NCI-H146 treated with DMSO at 0.1 percent for 48 hours (cell line): ENCODE data around the gene CBX8.
"Not testable (repeated sequence)": the region's sequence is repeated elsewhere in the genome, so short reads cannot be mapped to it uniquely, and the experiment has no call there.

Experiments
- DNase-seq: peaks from one replicate; lab custom pipeline; 2025; ENCODE audit not compliant: unreplicated experiment; lab: John Stamatoyannopoulos, UW

Gene CBX8

GRCh38 chr17:79781736-79782575 lies 14.9 kb downstream of the CBX8 start:
- DNase-seq = no peak

- DNase-seq = no peak
Measured at GRCh38 chr17:79781012-79781650, 15.7 kb downstream of the CBX8 start.

GRCh38 chr17:79779661-79780365 lies 17.1 kb downstream of the CBX8 start:
- no peak for DNase-seq

- no peak for DNase-seq
Measured at GRCh38 chr17:79779084-79779529, 17.8 kb downstream of the CBX8 start.

- DNase-seq = peak; percentile 38
Measured at GRCh38 chr17:79778504-79779083, 18.3 kb downstream of the CBX8 start.

- DNase-seq = peak; percentile 30
Measured at GRCh38 chr17:79777894-79778503, 18.9 kb downstream of the CBX8 start, which contains the start of gene CBX2. CBX2 (plus strand) TSS chr17:79778148; CDS start chr17:79778236, 88 bp downstream.

GRCh38 chr17:79777120-79777893 lies 19.6 kb downstream of the CBX8 start:
- no peak for DNase-seq

- DNase-seq = peak; percentile 40
Measured at GRCh38 chr17:79776376-79777119, 20.3 kb downstream of the CBX8 start.

- no peak for DNase-seq
Measured at GRCh38 chr17:79775632-79776031, 21.2 kb downstream of the CBX8 start.

GRCh38 chr17:79774561-79774975 lies 22.3 kb downstream of the CBX8 start:
- DNase-seq = no peak

GRCh38 chr17:79772726-79773125 lies 24.2 kb downstream of the CBX8 start:
- not testable (repeated sequence) for DNase-seq

GRCh38 chr17:79771276-79771675 lies 25.6 kb downstream of the CBX8 start:
- DNase-seq = no peak

GRCh38 chr17:79769570-79770506 lies 27.0 kb downstream of the CBX8 start:
- DNase-seq = no peak

- DNase-seq = no peak
Measured at GRCh38 chr17:79765708-79766107, 31.2 kb downstream of the CBX8 start.

GRCh38 chr17:79761894-79762589 lies 34.8 kb downstream of the CBX8 start:
- no peak for DNase-seq

- DNase-seq = no peak
Measured at GRCh38 chr17:79760197-79760906, 36.5 kb downstream of the CBX8 start.

GRCh38 chr17:79758271-79758670 lies 38.6 kb downstream of the CBX8 start:
- DNase-seq = no peak
